ENCODE measurements around the gene IL17C. TPM values are rescaled to one million over a fixed set of nuclear protein-coding genes. Genes with fewer than 3 reads are reported as not detected.

IL17C gene
- polyA plus RNA-seq, 2 of the 4 experiments (the other 2 are of a cell fraction) = not detected

- TF ChIP-seq, protein P1, sequence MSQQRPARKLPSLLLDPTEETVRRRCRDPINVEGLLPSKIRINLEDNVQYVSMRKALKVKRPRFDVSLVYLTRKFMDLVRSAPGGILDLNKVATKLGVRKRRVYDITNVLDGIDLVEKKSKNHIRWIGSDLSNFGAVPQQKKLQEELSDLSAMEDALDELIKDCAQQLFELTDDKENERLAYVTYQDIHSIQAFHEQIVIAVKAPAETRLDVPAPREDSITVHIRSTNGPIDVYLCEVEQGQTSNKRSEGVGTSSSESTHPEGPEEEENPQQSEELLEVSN (IDR thresholded peaks at IDR 0.05; ENCODE audit: borderline replicate concordance, low read depth) = no peak
Measured at GRCh38 chr16:88634994-88635670, 3.2 kb upstream of the IL17C start (continued).

DNA sequence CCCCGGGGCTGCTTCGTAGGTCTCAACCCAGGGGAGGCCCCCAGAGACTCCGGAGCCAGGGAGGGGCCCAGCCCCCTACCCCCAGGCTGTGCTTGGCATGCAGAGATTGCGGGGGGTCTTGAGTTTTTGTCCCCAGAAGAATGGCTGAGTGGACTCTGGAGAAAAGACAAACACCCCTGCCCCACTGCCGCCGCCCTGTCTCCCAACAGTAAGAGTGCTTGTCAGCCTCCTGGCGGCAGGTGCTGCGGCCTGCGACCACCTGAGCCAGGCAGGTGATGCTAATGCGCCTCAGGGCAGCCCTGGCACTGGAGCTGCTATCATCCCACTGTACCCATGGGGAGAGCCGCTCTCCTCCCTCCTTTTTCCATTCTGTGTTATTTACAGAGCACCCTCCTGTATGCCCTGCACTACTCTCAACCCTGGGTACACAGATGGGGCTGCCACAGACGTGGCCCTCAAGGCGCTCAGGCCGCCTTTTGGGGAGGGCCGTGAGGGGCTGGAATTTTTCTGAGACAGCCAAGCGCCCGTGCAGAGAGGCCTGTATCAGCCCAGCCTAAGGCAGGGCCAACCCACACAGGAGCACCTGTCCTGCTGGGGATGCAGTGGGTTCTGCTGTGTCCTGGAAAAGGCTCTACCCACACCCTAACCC lies 2.6 kb upstream of the IL17C start:
- ATAC-seq = no peak
- POLR2A ChIA-PET = no interaction called here
- no peaks in the 10 kb centered on the region for H3K4me1 ChIP-seq
- CTCF ChIA-PET = interaction anchor here (1.6 kb wide), 1 partner anchor 13 kb away, joined by 7 read pairs; no protein-coding TSS in a partner anchor
- H3K9me3 ChIP-seq = no peaks in the 10 kb centered on the region
- FAIRE-seq = no peak
- 94% methylated on average over 17 of the region's 17 CpGs for WGBS (ENCODE audit: missing lambda C conversion rate)
- no peak overlapping the region for H3K27ac ChIP-seq
- DNase-seq (ENCODE audit: low read depth in 1 of 2, low spot score in 1 of 2) = no peak
- TF ChIP-seq MAZ (IDR thresholded peaks at IDR 0.05; ENCODE audit: borderline replicate concordance, low read depth, low read length) (no peak), ZC3H11A (IDR thresholded peaks at IDR 0.05) (no peak), ZNF302 (CRISPR knock-in tag; IDR thresholded peaks at IDR 0.05) (no peak), MYC (IDR thresholded peaks at IDR 0.05; ENCODE audit: borderline replicate concordance, low read length) (no peak), CBX2 (IDR thresholded peaks at IDR 0.05; ENCODE audit: borderline replicate concordance, low read depth) (no peak), TP53 (CRISPR knock-in tag; IDR thresholded peaks at IDR 0.05) (no peak), HEYL (CRISPR knock-in tag; IDR thresholded peaks at IDR 0.05) (no peak), RCOR1 (IDR thresholded peaks at IDR 0.05; ENCODE audit: low read depth, low read length) (no peak), KDM5A (IDR thresholded peaks at IDR 0.05) (no peak), ESRRA (IDR thresholded peaks at IDR 0.05; ENCODE audit: borderline replicate concordance, low read length) (no peak), JUNB (IDR thresholded peaks at IDR 0.05) (no peak), JUN (IDR thresholded peaks at IDR 0.05) (no peak), HES2 (IDR thresholded peaks at IDR 0.05) (no peak), EP300 (IDR thresholded peaks at IDR 0.05) (no peak), BHLHE40 (IDR thresholded peaks at IDR 0.05; ENCODE audit: low read depth, low read length) (no peak), RNF2 (IDR thresholded peaks at IDR 0.05; ENCODE audit: borderline replicate concordance, low read depth) (no peak), KDM1A (IDR thresholded peaks at IDR 0.05; ENCODE audit: low read depth) (no peak), POLR2A (IDR thresholded peaks at IDR 0.05; ENCODE audit: low read length) (no peak)
- TF ChIP-seq, protein P2, sequence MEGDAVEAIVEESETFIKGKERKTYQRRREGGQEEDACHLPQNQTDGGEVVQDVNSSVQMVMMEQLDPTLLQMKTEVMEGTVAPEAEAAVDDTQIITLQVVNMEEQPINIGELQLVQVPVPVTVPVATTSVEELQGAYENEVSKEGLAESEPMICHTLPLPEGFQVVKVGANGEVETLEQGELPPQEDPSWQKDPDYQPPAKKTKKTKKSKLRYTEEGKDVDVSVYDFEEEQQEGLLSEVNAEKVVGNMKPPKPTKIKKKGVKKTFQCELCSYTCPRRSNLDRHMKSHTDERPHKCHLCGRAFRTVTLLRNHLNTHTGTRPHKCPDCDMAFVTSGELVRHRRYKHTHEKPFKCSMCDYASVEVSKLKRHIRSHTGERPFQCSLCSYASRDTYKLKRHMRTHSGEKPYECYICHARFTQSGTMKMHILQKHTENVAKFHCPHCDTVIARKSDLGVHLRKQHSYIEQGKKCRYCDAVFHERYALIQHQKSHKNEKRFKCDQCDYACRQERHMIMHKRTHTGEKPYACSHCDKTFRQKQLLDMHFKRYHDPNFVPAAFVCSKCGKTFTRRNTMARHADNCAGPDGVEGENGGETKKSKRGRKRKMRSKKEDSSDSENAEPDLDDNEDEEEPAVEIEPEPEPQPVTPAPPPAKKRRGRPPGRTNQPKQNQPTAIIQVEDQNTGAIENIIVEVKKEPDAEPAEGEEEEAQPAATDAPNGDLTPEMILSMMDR (IDR thresholded peaks at IDR 0.05) = no peak
- TF ChIP-seq, protein P3, sequence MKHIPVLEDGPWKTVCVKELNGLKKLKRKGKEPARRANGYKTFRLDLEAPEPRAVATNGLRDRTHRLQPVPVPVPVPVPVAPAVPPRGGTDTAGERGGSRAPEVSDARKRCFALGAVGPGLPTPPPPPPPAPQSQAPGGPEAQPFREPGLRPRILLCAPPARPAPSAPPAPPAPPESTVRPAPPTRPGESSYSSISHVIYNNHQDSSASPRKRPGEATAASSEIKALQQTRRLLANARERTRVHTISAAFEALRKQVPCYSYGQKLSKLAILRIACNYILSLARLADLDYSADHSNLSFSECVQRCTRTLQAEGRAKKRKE (CRISPR knock-in tag; IDR thresholded peaks at IDR 0.05; ENCODE audit: low read depth) = no peak
- H3K4me2 ChIP-seq = no peak overlapping the region
- no peak overlapping the region for H3K4me3 ChIP-seq

Data from A549 (cell line).